Skeletal muscle tissue (tissue), 4 donors: Measurements from ENCODE around the gene AFP. TPM values are rescaled to one million over a fixed set of nuclear protein-coding genes. Genes with fewer than 3 reads are reported as not detected.
"Not testable (repeated sequence)": the region's sequence is repeated elsewhere in the genome, so short reads cannot be mapped to it uniquely, and the experiment has no call there.

ENCODE experiments used
- H3K27ac ChIP-seq: one replicate; pipeline ENCODE4 v1.7.0; 2013; ENCODE audit warnings: mild to moderate bottlenecking, low read depth, low read length, inconsistent platforms
- H3K27me3 ChIP-seq, 3 donors: one replicate each; pipeline ENCODE4 v1.7.0; 2013; ENCODE audit warnings: low read length in 3 of 3; ENCODE audit not compliant: control insufficient read depth in 3 of 3, insufficient read depth in 3 of 3
- H3K36me3 ChIP-seq, 3 donors: one replicate each; pipeline ENCODE4 v1.7.0; 2013; ENCODE audit warnings: low read length in 3 of 3; ENCODE audit not compliant: control insufficient read depth in 3 of 3, insufficient read depth in 3 of 3
- H3K4me1 ChIP-seq, 3 donors: one replicate each; pipeline ENCODE4 v1.7.0; 2013; ENCODE audit warnings: low read length in 3 of 3, mild to moderate bottlenecking in 3 of 3; ENCODE audit not compliant: control insufficient read depth in 3 of 3, insufficient read depth in 3 of 3
- H3K4me3 ChIP-seq, 3 donors: one replicate each; pipeline ENCODE4 v1.7.0; 2013; ENCODE audit warnings: low read length in 3 of 3
- H3K9ac ChIP-seq, 3 donors: one replicate each; pipeline ENCODE4 v1.7.0; 2013; ENCODE audit warnings: low read length in 3 of 3, mild to moderate bottlenecking in 3 of 3, moderate library complexity in 2 of 3, low read depth in 1 of 3
- H3K9me3 ChIP-seq, 3 donors: one replicate each; pipeline ENCODE4 v1.7.0; 2013; ENCODE audit warnings: low read length in 3 of 3; ENCODE audit not compliant: control insufficient read depth in 3 of 3
- total RNA-seq: library from RNA; depleted of rRNA; stranded (reverse); fragments of >200 nt; gene quantifications from one replicate; pipeline ENCODE4 v1.2.3, GENCODE V29; 2014
- donor health status: Osteomylitis.

Gene AFP
- 1.0 TPM for total RNA-seq

DNA sequence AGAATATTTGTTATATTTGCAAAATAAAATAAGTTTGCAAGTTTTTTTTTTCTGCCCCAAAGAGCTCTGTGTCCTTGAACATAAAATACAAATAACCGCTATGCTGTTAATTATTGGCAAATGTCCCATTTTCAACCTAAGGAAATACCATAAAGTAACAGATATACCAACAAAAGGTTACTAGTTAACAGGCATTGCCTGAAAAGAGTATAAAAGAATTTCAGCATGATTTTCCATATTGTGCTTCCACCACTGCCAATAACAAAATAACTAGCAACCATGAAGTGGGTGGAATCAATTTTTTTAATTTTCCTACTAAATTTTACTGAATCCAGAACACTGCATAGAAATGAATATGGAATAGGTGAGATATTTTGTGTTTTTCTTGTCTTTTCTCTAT lies at the start of gene AFP:
TSS of gene AFP (plus strand) at position 238 of the 400 bp plus-strand sequence. CDS start at position 280, 42 bp downstream.
- no peak within 1 kb of the TSS for H3K4me3 ChIP-seq
- H3K4me1 ChIP-seq: no peaks in the 10 kb centered on the region
- no peaks in the 10 kb centered on the region for H3K9me3 ChIP-seq
- H3K9ac ChIP-seq: no peak within 1 kb of the TSS
- H3K27me3 ChIP-seq: peaks cover 0 to 3% (median 0%) of the 10 kb centered on the region in 3 donors
- no peaks in the 10 kb centered on the region for H3K36me3 ChIP-seq
- H3K27ac ChIP-seq: no peak within 1 kb of the TSS

DNA sequence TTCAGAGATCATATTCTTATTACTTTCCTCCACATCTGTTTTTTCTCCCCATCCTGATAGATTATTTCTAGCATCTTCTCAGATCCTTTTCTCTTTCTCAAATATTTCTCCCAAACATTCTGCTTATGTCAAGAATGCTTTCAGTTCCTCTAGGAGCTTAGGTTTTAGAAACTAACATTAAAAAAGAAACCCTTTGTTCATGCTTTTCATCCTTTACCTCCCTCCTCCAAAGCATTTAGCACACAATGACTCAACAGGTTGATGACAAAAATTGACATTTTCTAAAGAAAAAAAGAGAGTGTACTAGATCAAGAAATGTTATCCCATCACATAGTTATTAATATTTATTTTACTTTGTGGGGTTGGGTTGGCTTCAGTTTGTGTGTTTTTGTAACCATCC lies 48.5 kb upstream of the AFP start:
- H3K36me3 ChIP-seq: no peaks in the 10 kb centered on the region
- no peaks in the 10 kb centered on the region for H3K9me3 ChIP-seq
- H3K9ac ChIP-seq: no peak overlapping the region
- no peaks in the 10 kb centered on the region for H3K4me1 ChIP-seq
- H3K27ac ChIP-seq: no peak overlapping the region
- no peak overlapping the region for H3K4me3 ChIP-seq
- no peaks in the 10 kb centered on the region for H3K27me3 ChIP-seq

DNA sequence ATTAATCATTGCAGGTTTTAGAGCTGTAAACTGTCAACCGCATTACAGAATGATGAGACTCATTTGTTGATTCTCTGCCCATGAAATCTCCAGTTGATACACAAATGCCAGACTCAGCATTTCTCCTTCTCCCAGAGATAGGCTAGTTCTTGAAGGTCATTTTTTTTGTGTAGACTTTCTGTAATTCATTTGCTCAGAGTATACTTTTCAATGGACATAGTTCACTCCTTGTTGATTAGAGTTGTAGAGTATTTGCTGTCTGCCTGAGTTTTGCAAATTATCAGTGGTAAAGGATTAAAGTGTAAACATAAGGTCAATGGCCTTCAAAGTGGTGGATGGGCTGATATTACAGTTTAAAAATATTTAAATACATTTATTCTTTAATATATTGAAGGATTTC lies 47.1 kb upstream of the AFP start:
- no peaks in the 10 kb centered on the region for H3K4me1 ChIP-seq
- no peaks in the 10 kb centered on the region for H3K36me3 ChIP-seq
- no peaks in the 10 kb centered on the region for H3K27me3 ChIP-seq
- no peak overlapping the region for H3K9ac ChIP-seq
- H3K9me3 ChIP-seq: no peaks in the 10 kb centered on the region
- no peak overlapping the region for H3K27ac ChIP-seq
- H3K4me3 ChIP-seq: no peak overlapping the region

DNA sequence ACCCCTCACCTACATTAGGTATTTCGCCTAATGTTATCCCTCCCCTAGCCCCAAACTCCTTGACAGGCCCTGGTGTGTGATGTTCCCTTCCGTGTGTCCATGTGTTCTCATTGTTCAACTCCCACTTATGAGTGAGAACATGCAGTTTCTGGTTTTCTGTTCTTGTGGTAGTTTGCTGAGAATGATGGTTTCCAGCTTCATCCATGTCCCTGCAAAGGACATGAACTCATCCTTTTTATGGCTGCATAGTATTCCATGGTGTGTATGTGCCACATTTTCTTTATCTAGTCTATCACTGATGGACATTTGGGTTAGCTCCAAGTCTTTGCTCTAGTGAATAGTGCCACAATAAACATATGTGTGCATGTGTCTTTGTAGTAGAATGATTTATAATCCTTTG lies 46.4 kb upstream of the AFP start:
- H3K9me3 ChIP-seq, H3K27ac ChIP-seq, H3K27me3 ChIP-seq, H3K4me1 ChIP-seq, H3K9ac ChIP-seq, H3K36me3 ChIP-seq, H3K4me3 ChIP-seq: not testable (repeated sequence)

DNA sequence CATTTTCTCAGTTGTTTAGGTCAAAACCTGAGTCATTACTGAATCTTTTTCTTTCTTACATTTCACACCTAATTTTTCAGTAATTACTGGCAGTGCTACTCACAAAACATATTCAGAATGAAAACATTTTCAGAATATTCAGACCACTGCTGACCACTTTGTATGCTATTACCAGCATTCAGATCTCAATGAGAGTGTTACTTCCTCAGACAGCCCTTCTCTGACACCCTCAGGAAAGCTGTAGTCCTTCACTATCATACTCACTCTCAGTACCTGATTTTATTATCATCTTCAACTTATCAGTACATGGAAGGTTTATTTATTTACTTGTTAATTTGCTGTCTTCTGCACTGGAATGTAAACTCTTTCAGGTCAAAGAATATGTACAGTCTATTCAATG lies 44.2 kb upstream of the AFP start:
- Histone ChIP-seq H3K9ac (no peak overlapping the region), H3K36me3 (no peaks in the 10 kb centered on the region), H3K4me1 (no peaks in the 10 kb centered on the region), H3K9me3 (no peaks in the 10 kb centered on the region), H3K4me3 (no peak overlapping the region), H3K27me3 (no peaks in the 10 kb centered on the region), H3K27ac (no peak overlapping the region)

DNA sequence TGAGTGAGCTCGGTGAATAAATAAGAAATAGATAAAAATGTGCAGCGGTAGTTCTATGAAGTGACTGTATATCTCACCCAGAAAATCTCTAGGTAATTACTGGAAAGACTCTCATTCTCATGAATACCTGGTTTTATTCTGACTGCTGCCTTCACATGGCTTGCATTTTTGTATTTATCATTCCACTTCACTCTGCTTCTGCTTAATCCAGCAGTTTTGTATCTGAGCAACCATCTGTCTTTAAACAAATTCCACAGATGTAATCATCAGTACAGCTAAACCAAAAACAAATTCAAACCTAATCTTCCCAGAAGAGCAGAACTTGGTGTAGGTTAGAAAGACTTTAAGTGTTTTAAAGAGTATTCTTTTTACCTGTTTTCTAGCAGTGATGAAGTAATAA lies 43.1 kb upstream of the AFP start:
- Histone ChIP-seq H3K9ac (no peak overlapping the region), H3K27me3 (no peaks in the 10 kb centered on the region), H3K9me3 (no peaks in the 10 kb centered on the region), H3K4me3 (no peak overlapping the region), H3K27ac (no peak overlapping the region), H3K36me3 (no peaks in the 10 kb centered on the region), H3K4me1 (no peaks in the 10 kb centered on the region)

DNA sequence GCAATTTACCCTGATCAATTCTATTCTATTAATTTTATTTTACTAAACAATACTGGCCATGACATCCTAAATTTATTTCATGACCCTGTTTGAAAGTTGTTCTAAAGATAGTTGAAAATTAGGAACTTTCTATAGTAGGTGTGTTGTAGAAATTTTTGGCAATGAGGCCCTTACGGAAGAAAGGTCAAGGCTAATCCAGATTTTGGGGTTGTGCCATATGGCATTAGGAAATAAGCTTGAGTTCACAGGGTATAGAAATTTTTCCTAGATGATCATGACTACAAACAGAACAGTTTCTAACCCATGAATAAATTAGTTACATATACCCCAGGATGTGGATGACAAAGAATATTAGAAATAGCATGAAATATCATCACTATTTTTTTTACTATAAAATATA lies 39.7 kb upstream of the AFP start:
- H3K9me3 ChIP-seq: no peaks in the 10 kb centered on the region
- H3K36me3 ChIP-seq: no peaks in the 10 kb centered on the region
- H3K27me3 ChIP-seq: no peaks in the 10 kb centered on the region
- no peak overlapping the region for H3K4me3 ChIP-seq
- H3K9ac ChIP-seq: no peak overlapping the region
- H3K4me1 ChIP-seq: no peaks in the 10 kb centered on the region
- no peak overlapping the region for H3K27ac ChIP-seq

DNA sequence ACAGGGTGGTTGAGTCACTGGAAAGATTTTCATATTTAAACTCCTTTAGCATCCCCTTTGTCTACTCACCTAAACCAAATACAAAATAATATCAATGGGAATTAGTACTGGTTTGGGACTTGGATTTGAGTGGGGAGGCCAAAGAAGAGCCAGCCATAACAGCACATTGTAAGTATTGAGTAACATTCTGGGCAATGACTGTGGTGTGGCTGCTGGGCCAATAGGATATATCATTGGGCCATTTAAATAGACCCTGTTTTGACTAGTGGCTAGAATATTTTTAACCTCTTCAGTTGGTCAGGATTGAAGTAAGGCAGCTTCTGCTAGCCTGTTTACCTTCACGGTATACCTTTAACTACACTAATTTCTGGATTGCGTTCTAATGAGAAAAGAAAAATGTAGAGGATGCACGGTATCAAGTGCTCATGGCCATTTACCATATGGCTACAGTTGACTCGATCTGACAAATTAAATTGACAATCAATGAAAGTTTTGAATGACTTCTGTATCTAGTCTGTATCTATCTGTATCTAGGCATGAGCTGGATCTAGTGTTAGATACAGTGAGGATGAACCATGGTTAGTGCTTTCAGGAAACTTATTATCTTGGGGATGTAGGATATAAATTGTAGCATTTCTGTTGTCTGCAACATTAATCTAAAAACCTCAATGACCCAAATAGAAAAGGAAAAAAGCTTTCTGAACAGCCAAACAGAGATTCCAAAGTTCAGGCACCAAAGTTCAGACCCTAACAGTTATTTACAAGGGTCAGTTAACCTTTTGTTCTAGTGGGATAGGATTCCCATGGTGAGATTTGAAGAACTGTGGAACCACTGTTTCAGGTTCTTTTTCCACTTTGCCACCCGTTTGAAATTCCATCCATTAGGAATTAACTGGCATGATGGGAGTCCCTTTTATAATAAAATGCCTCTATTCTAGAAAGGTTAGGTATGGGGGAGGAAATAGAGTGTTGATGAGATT lies 38.7 kb upstream of the AFP start:
- no peaks in the 10 kb centered on the region for H3K36me3 ChIP-seq

DNA sequence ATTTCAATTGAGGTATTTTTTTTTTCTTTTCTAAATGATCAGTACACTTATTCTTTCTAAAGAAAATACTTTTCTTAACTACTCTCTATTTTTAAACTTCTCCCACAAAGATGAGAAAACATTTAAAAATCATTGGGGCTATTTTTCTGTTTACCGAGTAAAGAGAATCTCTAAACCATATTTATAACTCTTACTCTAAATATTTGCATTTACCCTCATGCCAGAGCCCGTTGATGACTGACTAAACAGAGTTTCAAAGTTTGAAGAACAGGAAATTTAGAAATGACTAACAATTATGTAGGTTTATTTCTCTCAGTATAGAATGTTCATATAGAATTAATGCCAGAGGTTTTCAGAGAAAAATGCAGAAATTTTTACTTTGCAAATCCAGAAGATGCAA lies 34.6 kb upstream of the AFP start:
- Histone ChIP-seq H3K36me3 (no peaks in the 10 kb centered on the region), H3K27ac (no peak overlapping the region), H3K27me3 (no peaks in the 10 kb centered on the region), H3K4me1 (no peaks in the 10 kb centered on the region), H3K9me3 (no peaks in the 10 kb centered on the region), H3K4me3 (no peak overlapping the region), H3K9ac (no peak overlapping the region)

More for the DNA sequence above, 38.7 kb upstream of the AFP start:
- no peaks in the 10 kb centered on the region for H3K27me3 ChIP-seq
- no peaks in the 10 kb centered on the region for H3K9me3 ChIP-seq
- no peak overlapping the region for H3K4me3 ChIP-seq
- no peak overlapping the region for H3K27ac ChIP-seq
- no peaks in the 10 kb centered on the region for H3K4me1 ChIP-seq
- H3K9ac ChIP-seq: no peak overlapping the region

DNA sequence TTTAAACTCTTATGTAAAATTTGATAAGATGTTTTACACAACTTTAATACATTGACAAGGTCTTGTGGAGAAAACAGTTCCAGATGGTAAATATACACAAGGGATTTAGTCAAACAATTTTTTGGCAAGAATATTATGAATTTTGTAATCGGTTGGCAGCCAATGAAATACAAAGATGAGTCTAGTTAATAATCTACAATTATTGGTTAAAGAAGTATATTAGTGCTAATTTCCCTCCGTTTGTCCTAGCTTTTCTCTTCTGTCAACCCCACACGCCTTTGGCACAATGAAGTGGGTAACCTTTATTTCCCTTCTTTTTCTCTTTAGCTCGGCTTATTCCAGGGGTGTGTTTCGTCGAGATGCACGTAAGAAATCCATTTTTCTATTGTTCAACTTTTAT lies 32.0 kb upstream of the AFP start, which contains the start of gene ALB:
TSS of gene ALB (plus strand) at position 246 of the 400 bp plus-strand sequence. CDS start at position 287, 41 bp downstream.
- Histone ChIP-seq H3K4me1 (no peaks in the 10 kb centered on the region), H3K9me3 (no peaks in the 10 kb centered on the region), H3K9ac (no peak within 1 kb of the TSS), H3K27ac (no peak within 1 kb of the TSS), H3K4me3 (no peak within 1 kb of the TSS), H3K36me3 (no peaks in the 10 kb centered on the region), H3K27me3 (no peaks in the 10 kb centered on the region)
